Panc1 (cell line): ENCODE measurements around the gene PCBD1. TPM values are rescaled to one million over a fixed set of nuclear protein-coding genes. Genes with fewer than 3 reads are reported as not detected.

Experiments
- ATAC-seq: fragments of 200-7000 bp; cut with Tn5 transposase; 2 replicates; pipeline ENCODE4 v1.9.1; 2020; ENCODE audit warnings: mild to moderate bottlenecking, moderate library complexity
- BruUV-seq: library from RNA; stranded (reverse); fragments of 400-500 nt; replicated peaks from 2 replicates; lab custom pipeline; 2021; lab: Mats Ljungman, UMichigan
- CTCF ChIA-PET: fragments of 300-600 bp; sonication (Branson Sonifier 250); formaldehyde crosslinking; loops from one replicate; lab custom pipeline; 2022; ENCODE audit warnings: antibody characterized with exemption; lab: Charles Lee
- POLR2A ChIA-PET: fragments of 300-600 bp; sonication (Branson Sonifier 250); formaldehyde crosslinking; loops from one replicate; lab custom pipeline; 2022; ENCODE audit warnings: antibody characterized with exemption; lab: Charles Lee
- DNase-seq: peaks from one replicate; pipeline ENCODE4 v3.0.0-alpha.2; 2010; ENCODE audit warnings: low read depth, low spot score
- H3K27ac ChIP-seq: 2 replicates; pipeline ENCODE4 v1.5.1; 2011; ENCODE audit warnings: mild to moderate bottlenecking, low read length, inconsistent platforms
- H3K27me3 ChIP-seq: fragments of 200-500 bp; sonication (Bioruptor generic); 2 replicates; pipeline ENCODE4 v1.6.0; 2014; ENCODE audit warnings: low read length, inconsistent platforms; ENCODE audit not compliant: control insufficient read depth, insufficient read depth
- H3K36me3 ChIP-seq: fragments of 200-500 bp; sonication (Bioruptor generic); 2 replicates; pipeline ENCODE4 v1.5.1; 2014; ENCODE audit warnings: inconsistent platforms, mild to moderate bottlenecking, low read length, moderate library complexity; ENCODE audit not compliant: control insufficient read depth, insufficient read depth
- H3K4me1 ChIP-seq: 2 replicates; pipeline ENCODE4 v1.5.1; 2011; ENCODE audit warnings: inconsistent platforms, mild to moderate bottlenecking, low read length, moderate library complexity; ENCODE audit not compliant: control insufficient read depth, insufficient read depth
- H3K4me3 ChIP-seq, 2 experiments: 2 replicates each; pipeline ENCODE4 v1.5.1; 2011 to 2012; ENCODE audit warnings: low read depth in 2 of 2, low read length in 2 of 2, mild to moderate bottlenecking in 2 of 2, inconsistent platforms in 1 of 2, moderate library complexity in 1 of 2
- H3K9me3 ChIP-seq: fragments of 200-500 bp; sonication (Bioruptor generic); 2 replicates; pipeline ENCODE4 v1.5.1; 2014; ENCODE audit warnings: low read depth, mild to moderate bottlenecking, inconsistent platforms, low read length, moderate library complexity; ENCODE audit not compliant: control insufficient read depth, insufficient read depth
- CTCF ChIP-seq: fragments of 450-650 bp; IDR thresholded peaks from 2 replicates; pipeline ENCODE4 v1.5.1; 2017; ENCODE audit warnings: mild to moderate bottlenecking
- POLR2AphosphoS5 ChIP-seq: IDR thresholded peaks from 2 replicates; pipeline ENCODE4 v1.6.1; 2012; ENCODE audit warnings: mild to moderate bottlenecking, low read depth, low read length, moderate library complexity
- REST ChIP-seq, 2 experiments: IDR thresholded peaks; 2 replicates each; pipeline ENCODE4 v1.6.1; 2011 to 2012; ENCODE audit warnings: low read depth in 2 of 2, control low read depth in 1 of 2, low read length in 1 of 2, mild to moderate bottlenecking in 1 of 2, moderate library complexity in 1 of 2; ENCODE audit not compliant: insufficient read depth in 1 of 2
- SIN3A ChIP-seq: IDR thresholded peaks from 2 replicates; pipeline ENCODE4 v1.6.1; 2012; ENCODE audit warnings: low read depth, mild to moderate bottlenecking, low read length, moderate library complexity, borderline replicate concordance; ENCODE audit not compliant: insufficient read depth
- TCF7L2 ChIP-seq: IDR thresholded peaks from 2 replicates; pipeline ENCODE4 v1.6.1; 2011; ENCODE audit warnings: mild to moderate bottlenecking, low read depth, low read length, inconsistent platforms
- in situ Hi-C: cut with HindIII; loops from 2 replicates; pipeline ENCODE4 v1.10.0; 2016; ENCODE audit warnings: low sequenced_read_pairs, low pct_unique_long_range_greater_than_20kb
- intact Hi-C: fragments of 100-400 bp; cut with micrococcal nuclease; formaldehyde crosslinking; loops from one replicate; pipeline ENCODE4 v1.10.0; 2022; ENCODE audit not compliant: unreplicated experiment
- total RNA-seq: library from RNA; stranded (reverse); gene quantifications from one replicate; pipeline ENCODE4 v1.2.1, GENCODE V29; 2021; ENCODE audit not compliant: unreplicated experiment

Gene PCBD1
- total RNA-seq, 1 experiment from 2014 or later = 122 TPM

GRCh38 chr10:70913191-70913892 is 25.0 kb upstream of the PCBD1 start:
- POLR2A ChIA-PET = interaction anchor here (0.7 kb wide), 1 partner anchor 541 kb away, joined by 4 read pairs; no protein-coding TSS in a partner anchor
- in situ Hi-C loops = no loop called here

DNA sequence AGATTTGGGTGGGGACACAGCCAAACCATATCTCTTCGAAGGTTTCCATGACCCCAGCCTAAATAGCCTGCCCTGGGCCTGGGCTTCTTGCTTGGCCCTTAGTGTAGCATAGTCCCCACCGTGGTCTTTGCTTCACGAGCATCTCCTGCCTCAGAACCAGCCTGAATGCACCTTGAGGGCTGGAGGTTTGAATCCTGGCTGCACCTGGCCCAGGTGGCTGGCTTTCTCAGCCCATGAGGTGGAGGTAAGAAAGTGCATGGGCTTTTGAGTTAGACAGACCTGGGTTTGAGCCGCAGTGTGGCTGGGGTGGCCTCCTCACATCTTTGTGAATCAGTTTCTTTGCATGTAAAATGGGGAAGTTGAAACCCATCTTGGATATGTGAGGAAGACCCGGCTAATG is 24.2 kb upstream of the PCBD1 start:
- no peaks in the 10 kb centered on the region for H3K36me3 ChIP-seq
- no peak for TF ChIP-seq TCF7L2
- no peak for TF ChIP-seq CTCF
- TF ChIP-seq POLR2AphosphoS5 = no peak
- no peak for TF ChIP-seq REST (IDR thresholded peaks at IDR 0.05; ENCODE audit: insufficient read depth in 1 of 2, low read depth in 2 of 2, low read length in 1 of 2)
- no peak for TF ChIP-seq SIN3A
- DNase-seq (no peak), ATAC-seq (no peak)
- in situ Hi-C loops = no loop called here
- H3K4me3 ChIP-seq = no peak overlapping the region
- intact Hi-C loops = no loop called here
- ChIA-PET CTCF (interaction anchor here (0.8 to 1.3 kb wide), 2 partner anchors 9 to 19 kb away, joined by 3 to 4 read pairs; no protein-coding TSS in a partner anchor), POLR2A (interaction anchor here (0.7 kb wide), 1 partner anchor 542 kb away, joined by 4 read pairs; no protein-coding TSS in a partner anchor)
- no peak overlapping the region for H3K27ac ChIP-seq
- no peaks in the 10 kb centered on the region for H3K4me1 ChIP-seq
- H3K9me3 ChIP-seq = no peaks in the 10 kb centered on the region
- H3K27me3 ChIP-seq = peaks cover 2% of the 10 kb centered on the region; the same call in 1 of the 2 replicates
- no TSS peak for BruUV-seq

More at GRCh38 chr10:70913191-70913892, 25.0 kb upstream of the PCBD1 start:
- Histone ChIP-seq H3K4me1 (no peaks in the 10 kb centered on the region), H3K27ac (no peak overlapping the region), H3K4me3 (no peak overlapping the region), H3K9me3 (no peaks in the 10 kb centered on the region), H3K27me3 (peaks cover 8% of the 10 kb centered on the region; the same call in 1 of the 2 replicates), H3K36me3 (no peaks in the 10 kb centered on the region)
- CTCF ChIA-PET = no interaction called here
- no peak for TF ChIP-seq POLR2AphosphoS5
- TF ChIP-seq REST (IDR thresholded peaks at IDR 0.05; ENCODE audit: insufficient read depth in 1 of 2, low read depth in 2 of 2, low read length in 1 of 2) = no peak
- no peak for TF ChIP-seq TCF7L2
- TF ChIP-seq SIN3A = no peak
- TF ChIP-seq CTCF = no peak
- no peak for ATAC-seq
- BruUV-seq = no TSS peak
- intact Hi-C loops = no loop called here
- DNase-seq = no peak
